GM19397 (cell line): ENCODE measurements around the gene ADAMTS3.

Experiments
- ATAC-seq: cut with Tn5 transposase; IDR thresholded peaks from one replicate; pipeline ENCODE4 v1.9.1; 2021; ENCODE audit warnings: mild to moderate bottlenecking, moderate library complexity; ENCODE audit not compliant: unreplicated experiment

The ADAMTS3 gene

GRCh38 chr4:72418458-72418857 lies 150.6 kb downstream of the ADAMTS3 start:
- ATAC-seq = no peak

- no peak for ATAC-seq
Measured at GRCh38 chr4:72410158-72410557, 158.9 kb downstream of the ADAMTS3 start.

GRCh38 chr4:72408568-72408967 lies 160.5 kb downstream of the ADAMTS3 start:
- no peak for ATAC-seq

- ATAC-seq = no peak
Measured at GRCh38 chr4:72405417-72405816, 163.6 kb downstream of the ADAMTS3 start.

- ATAC-seq = no peak
Measured at GRCh38 chr4:72397314-72397713, 171.7 kb downstream of the ADAMTS3 start.

GRCh38 chr4:72394012-72394663 lies 174.9 kb downstream of the ADAMTS3 start:
- ATAC-seq = no peak

GRCh38 chr4:72391281-72391680 lies 177.7 kb downstream of the ADAMTS3 start:
- no peak for ATAC-seq

GRCh38 chr4:72390409-72390808 lies 178.6 kb downstream of the ADAMTS3 start:
- no peak for ATAC-seq

GRCh38 chr4:72388521-72388920 lies 180.5 kb downstream of the ADAMTS3 start:
- no peak for ATAC-seq

- no peak for ATAC-seq
Measured at GRCh38 chr4:72387959-72388358, 181.1 kb downstream of the ADAMTS3 start.

GRCh38 chr4:72383439-72383838 lies 185.6 kb downstream of the ADAMTS3 start:
- ATAC-seq = no peak

- no peak for ATAC-seq
Measured at GRCh38 chr4:72378901-72379300, 190.1 kb downstream of the ADAMTS3 start.

GRCh38 chr4:72377491-72378194 lies 191.4 kb downstream of the ADAMTS3 start:
- no peak for ATAC-seq

- ATAC-seq = no peak
Measured at GRCh38 chr4:72376901-72377300, 192.1 kb downstream of the ADAMTS3 start.

- ATAC-seq = no peak
Measured at GRCh38 chr4:72375073-72375736, 193.8 kb downstream of the ADAMTS3 start.

GRCh38 chr4:72374159-72374558 lies 194.9 kb downstream of the ADAMTS3 start:
- no peak for ATAC-seq

- ATAC-seq = no peak
Measured at GRCh38 chr4:72366601-72367000, 202.4 kb downstream of the ADAMTS3 start.

GRCh38 chr4:72365981-72366380 lies 203.0 kb downstream of the ADAMTS3 start:
- ATAC-seq = no peak

- ATAC-seq = no peak
Measured at GRCh38 chr4:72365016-72365415, 204.0 kb downstream of the ADAMTS3 start.

- ATAC-seq = no peak
Measured at GRCh38 chr4:72360075-72360474, 208.9 kb downstream of the ADAMTS3 start.

- no peak for ATAC-seq
Measured at GRCh38 chr4:72358483-72358882, 210.5 kb downstream of the ADAMTS3 start.

GRCh38 chr4:72357908-72358307 lies 211.1 kb downstream of the ADAMTS3 start:
- no peak for ATAC-seq
